Measurements from ENCODE around the gene OMP. TPM values are rescaled to one million over a fixed set of nuclear protein-coding genes. Genes with fewer than 3 reads are reported as not detected.
A peak's percentile ranks its signal among the peaks of the same experiment; 100 is the strongest.

The OMP gene
- total RNA-seq, 6 experiments from 2014 or later: 1.0 to 4.2 (median 2.0) TPM; not detected in 1

DNA sequence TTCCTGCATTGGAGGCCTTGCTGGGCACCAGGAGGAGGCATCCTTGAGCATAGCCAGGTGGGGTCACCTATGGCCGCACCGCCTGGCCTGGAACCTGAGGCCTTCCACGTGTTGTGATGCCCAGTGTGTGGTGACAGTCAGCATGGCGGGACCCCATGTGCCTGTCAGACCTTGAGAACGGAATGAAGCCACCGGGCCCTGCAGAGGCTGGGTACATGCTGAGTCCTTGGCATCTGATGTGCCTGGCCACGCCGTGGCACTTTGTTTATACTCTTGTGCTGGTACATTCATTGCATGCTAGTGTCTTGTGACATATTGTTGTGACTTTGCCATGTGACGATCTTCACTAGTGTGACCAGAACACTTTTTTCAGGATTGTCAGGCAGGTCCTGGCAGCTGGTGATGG lies 16.9 kb downstream of the OMP start:
- peaks cover 0 to 79% (median 14%) of the 10 kb centered on the region in 4 donors for H3K36me3 ChIP-seq
- ATAC-seq (no peak), DNase-seq (peak in 1 of 3 donors; percentile 39)
- H3K4me1 ChIP-seq: no peaks in the 10 kb centered on the region
- no CpG with 5 or more reads among the region's 9 CpGs for WGBS (ENCODE audit: insufficient coverage, low coverage, low lambda C conversion rate, missing lambda C conversion rate)
- H3K9me3 ChIP-seq: no peaks in the 10 kb centered on the region
- H3K27me3 ChIP-seq: no peaks in the 10 kb centered on the region
- H3K4me3 ChIP-seq: no peak overlapping the region
- intact Hi-C loops (cut with DNase I): loop anchor here in 1 of 2 donors (10.0 kb wide), 1 partner anchor 75 kb away; no protein-coding TSS in a partner anchor
- no peak overlapping the region for H3K27ac ChIP-seq
- TF ChIP-seq, protein P1, sequence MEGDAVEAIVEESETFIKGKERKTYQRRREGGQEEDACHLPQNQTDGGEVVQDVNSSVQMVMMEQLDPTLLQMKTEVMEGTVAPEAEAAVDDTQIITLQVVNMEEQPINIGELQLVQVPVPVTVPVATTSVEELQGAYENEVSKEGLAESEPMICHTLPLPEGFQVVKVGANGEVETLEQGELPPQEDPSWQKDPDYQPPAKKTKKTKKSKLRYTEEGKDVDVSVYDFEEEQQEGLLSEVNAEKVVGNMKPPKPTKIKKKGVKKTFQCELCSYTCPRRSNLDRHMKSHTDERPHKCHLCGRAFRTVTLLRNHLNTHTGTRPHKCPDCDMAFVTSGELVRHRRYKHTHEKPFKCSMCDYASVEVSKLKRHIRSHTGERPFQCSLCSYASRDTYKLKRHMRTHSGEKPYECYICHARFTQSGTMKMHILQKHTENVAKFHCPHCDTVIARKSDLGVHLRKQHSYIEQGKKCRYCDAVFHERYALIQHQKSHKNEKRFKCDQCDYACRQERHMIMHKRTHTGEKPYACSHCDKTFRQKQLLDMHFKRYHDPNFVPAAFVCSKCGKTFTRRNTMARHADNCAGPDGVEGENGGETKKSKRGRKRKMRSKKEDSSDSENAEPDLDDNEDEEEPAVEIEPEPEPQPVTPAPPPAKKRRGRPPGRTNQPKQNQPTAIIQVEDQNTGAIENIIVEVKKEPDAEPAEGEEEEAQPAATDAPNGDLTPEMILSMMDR (IDR thresholded peaks at IDR 0.05): no peak
- TF ChIP-seq POLR2A (IDR thresholded peaks at IDR 0.05): no peak

DNA sequence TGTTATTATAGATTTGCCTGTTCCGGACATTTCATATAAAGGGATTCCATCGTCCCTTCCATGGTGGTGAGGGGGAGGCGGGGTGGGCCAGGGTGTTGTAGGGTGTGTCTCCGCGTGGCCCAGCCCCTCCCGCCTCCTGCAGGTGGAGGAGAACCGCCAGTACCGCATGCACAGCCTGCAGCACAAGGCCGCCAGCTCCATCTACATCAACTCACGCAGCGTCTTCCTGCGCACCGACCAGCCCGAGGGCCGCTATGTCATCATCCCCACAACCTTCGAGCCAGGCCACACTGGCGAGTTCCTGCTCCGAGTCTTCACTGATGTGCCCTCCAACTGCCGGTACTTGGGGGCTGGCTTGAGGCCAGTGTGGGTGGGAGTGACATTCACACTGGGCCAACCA lies 17.9 kb downstream of the OMP start:
- Histone ChIP-seq H3K4me3 (no peak overlapping the region), H3K4me1 (no peaks in the 10 kb centered on the region), H3K36me3 (peaks cover 0 to 72% (median 12%) of the 10 kb centered on the region in 4 donors), H3K27me3 (no peaks in the 10 kb centered on the region), H3K9me3 (no peaks in the 10 kb centered on the region), H3K27ac (no peak overlapping the region)
- intact Hi-C loops (cut with DNase I): loop anchor here in 1 of 2 donors (10.0 kb wide), 1 partner anchor 434 kb away; no protein-coding TSS in a partner anchor
- ATAC-seq: no peak
- peak in 1 of 3 donors; percentile 43 for DNase-seq
- 93% methylated on average over 2 of the region's 19 CpGs for WGBS (ENCODE audit: insufficient coverage, low coverage, low lambda C conversion rate, missing lambda C conversion rate)
- no peak for TF ChIP-seq POLR2A (IDR thresholded peaks at IDR 0.05)
- TF ChIP-seq, protein P1 (IDR thresholded peaks at IDR 0.05): no peak

- TF ChIP-seq, protein P1 (IDR thresholded peaks at IDR 0.05): no peak
- TF ChIP-seq POLR2A (IDR thresholded peaks at IDR 0.05): no peak
- Histone ChIP-seq H3K4me1 (no peaks in the 10 kb centered on the region), H3K36me3 (peaks cover 0 to 66% (median 12%) of the 10 kb centered on the region in 4 donors), H3K9me3 (no peaks in the 10 kb centered on the region), H3K4me3 (no peak overlapping the region), H3K27me3 (no peaks in the 10 kb centered on the region), H3K27ac (no peak overlapping the region)
- no CpG with 5 or more reads among the region's 10 CpGs for WGBS (ENCODE audit: insufficient coverage, low coverage, low lambda C conversion rate, missing lambda C conversion rate)
- no peak for ATAC-seq
- peak in 1 of 3 donors; percentile 36 for DNase-seq
- intact Hi-C loops (cut with DNase I): loop anchor here in 1 of 2 donors (10.0 kb wide), 1 partner anchor 434 kb away; no protein-coding TSS in a partner anchor
Observed at GRCh38 chr11:77121096-77121640, 18.5 kb downstream of the OMP start.

GRCh38 chr11:77121876-77122575 lies 19.4 kb downstream of the OMP start:
- intact Hi-C loops (cut with DNase I): loop anchor here in 1 of 2 donors (10.0 kb wide), 1 partner anchor 433 kb away; no protein-coding TSS in a partner anchor
- ATAC-seq (no peak), DNase-seq (peak in 1 of 3 donors; percentile 32)
- Histone ChIP-seq H3K4me3 (no peak overlapping the region), H3K27ac (no peak overlapping the region), H3K27me3 (no peaks in the 10 kb centered on the region), H3K4me1 (peaks cover 0 to 4% (median 2%) of the 10 kb centered on the region in 4 donors), H3K9me3 (no peaks in the 10 kb centered on the region), H3K36me3 (peaks cover 0 to 64% (median 12%) of the 10 kb centered on the region in 4 donors)
- no peak for TF ChIP-seq POLR2A (IDR thresholded peaks at IDR 0.05)
- TF ChIP-seq, protein P1 (IDR thresholded peaks at IDR 0.05): no peak
- 93% methylated on average over 3 of the region's 8 CpGs for WGBS (ENCODE audit: insufficient coverage, low coverage, low lambda C conversion rate, missing lambda C conversion rate)
